Activated CD8-positive, alpha-beta memory T cell treated with anti-CD3 and anti-CD28 coated beads for 48 hours (primary cell): ENCODE data around the gene LMF1.

Source experiments
- DNase-seq, 3 experiments: peaks; one replicate each; pipeline ENCODE4 v3.0.0-alpha.2; 2020; ENCODE audit warnings: low read depth in 2 of 3, low spot score in 2 of 3

Gene LMF1

DNA sequence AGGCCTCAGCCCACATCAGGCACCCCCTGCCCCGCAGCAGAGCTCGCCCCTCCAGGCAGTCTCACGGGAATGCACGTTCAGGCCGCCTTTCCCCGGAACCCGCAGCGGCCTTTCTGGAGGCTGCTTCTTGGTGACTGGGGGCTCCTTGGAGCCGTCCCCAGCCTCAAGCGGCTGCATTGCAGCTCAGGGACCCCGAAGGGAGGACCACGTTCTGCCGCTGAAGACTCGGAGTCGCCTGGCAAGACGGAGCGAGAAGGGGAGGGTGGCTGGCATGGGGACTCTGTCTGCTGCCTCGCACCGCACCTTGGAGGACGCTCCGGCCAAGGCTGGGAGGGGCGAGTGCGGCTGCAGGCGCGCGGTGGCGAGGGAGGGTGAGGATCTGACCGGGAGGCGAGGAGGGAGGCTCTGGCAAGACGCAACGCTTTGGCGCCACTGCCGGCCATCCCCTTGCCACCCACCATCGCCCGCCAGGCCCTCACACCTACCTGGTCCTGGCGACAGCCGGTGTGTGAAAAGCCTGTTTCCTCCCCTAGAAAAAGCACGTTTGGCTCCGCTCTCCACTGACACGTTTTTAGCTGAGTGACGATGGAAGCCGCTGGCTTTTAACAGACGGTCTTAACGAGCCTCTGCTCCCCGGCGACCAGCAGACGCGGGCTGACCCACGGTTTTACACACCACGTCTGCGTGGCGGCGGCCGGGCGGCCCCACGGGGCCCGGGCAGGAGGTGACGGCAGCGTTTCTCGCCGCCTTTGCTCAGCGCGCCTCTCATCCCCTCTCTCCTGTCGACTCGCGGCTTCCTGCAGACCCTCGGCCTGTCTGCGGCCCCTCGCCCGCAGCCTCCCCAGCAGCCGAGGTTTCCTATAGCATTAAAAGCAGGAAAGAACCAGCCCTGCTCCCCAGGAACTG, 153.5 kb downstream of the LMF1 start:
- DNase-seq: no peak

DNA sequence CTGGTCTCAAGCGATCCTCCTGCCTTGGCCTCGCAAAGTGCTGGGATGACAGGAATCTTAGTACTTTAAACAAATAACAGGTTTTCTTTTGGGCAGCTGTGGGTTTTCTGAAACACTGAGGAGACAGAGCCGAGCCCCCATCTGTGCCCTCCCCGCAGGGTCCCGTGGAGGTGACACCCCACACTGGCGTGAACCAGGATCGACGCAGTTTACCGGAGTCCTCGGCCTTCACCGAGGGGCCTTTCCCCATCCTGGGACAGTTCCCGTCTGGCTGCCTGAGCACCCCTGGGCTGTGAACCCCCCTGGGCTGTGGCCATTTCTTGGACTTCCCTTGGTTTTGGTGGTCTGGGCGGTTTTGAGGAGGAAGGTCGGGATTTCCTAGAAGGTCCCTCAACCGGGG, 154.9 kb downstream of the LMF1 start:
- no peak for DNase-seq

DNA sequence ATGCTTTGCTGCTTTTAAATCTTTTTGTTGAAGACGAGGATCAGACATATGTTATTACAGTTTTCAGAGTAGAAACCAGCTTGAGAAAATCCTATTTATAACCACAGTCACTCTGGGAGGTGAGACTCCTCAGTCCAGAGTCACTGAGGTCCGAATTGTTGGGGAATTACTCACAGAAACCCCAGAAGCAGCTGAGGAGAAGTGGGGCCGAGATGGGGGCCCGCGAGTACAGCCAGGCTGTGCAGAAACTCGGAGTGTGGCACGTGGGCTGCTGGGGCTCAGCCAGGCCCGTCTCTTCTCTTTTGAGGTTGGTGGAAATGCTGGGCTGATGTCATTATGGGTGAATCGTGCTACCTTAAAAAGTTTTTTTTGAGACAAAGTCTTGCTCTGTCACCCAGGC, 155.8 kb downstream of the LMF1 start:
- DNase-seq: no peak

DNA sequence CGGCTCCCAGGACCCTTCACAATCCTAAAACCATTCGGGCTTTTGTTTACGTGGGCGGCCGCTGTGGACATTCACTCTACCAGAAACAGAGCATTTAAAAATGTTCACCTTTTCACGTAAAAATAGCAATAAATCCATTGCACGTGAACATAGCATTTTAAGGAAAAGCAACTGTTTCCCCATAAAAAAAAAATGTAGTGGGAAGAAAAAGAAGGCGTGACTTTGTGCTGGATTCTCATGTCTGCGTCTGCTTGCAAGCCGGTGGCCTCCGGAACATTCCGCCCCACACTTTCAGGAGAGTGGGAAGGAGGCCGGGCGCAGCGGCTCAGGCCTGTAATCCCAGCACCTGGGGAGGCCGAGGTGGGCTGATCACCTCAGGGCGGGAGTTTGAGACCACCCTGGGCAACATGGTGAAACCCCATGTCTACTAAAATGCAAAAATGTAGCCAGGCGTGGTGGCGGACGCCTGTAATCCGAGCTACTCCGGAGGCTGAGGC, 156.8 kb downstream of the LMF1 start:
- DNase-seq: no peak

DNA sequence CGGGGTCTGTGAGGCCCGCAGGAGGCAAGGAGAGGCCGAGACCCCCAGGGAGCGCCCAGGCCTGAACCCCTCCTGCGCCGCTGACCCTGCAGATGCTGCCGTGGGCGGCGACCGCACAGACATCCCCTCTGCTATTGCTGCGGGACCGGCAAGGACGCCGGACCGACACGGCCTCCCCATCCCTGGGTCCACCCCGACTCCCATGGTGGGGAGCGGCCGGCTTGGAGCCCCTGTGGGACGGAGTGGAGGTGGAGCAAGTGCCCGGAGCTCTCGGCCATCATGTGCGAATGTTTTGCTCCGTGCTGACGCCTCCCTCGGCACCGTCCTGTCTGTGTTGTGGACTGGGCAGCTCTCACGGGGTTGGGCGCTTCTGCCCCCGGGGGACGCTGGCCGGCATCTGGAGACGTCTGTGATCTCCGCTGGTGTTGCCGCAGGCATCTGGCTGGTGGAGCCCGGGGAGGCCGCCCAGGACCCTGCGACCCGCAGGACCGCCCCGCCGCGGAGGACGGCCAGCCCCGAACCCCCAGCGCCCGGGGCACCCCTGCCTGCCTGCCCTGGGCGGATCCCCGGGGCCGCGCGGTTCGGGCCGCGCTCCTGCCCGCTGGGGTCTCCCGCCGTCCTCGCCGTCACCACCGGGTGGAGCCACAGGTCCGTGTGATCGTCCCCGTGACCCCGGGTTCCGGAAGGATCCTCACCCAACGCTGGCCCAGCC, 157.4 kb downstream of the LMF1 start:
- DNase-seq: peak in 1 of 3 experiments; percentile 42

DNA sequence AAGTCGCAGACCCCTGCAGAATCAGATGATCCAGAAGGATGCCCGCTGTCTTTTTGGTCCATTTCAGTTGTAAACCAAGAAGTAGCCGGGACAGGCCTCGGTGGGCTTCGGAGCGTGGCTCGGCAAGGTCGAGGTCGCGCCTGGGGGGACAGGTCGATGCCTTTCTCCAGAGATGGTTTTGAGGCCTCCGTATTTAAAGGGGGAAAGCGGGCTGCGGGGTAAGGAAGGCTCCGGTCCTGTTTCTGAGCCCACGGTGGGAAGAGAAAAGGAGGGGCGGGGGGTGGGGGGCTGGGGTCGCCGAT, 162.7 kb downstream of the LMF1 start:
- no peak for DNase-seq

DNA sequence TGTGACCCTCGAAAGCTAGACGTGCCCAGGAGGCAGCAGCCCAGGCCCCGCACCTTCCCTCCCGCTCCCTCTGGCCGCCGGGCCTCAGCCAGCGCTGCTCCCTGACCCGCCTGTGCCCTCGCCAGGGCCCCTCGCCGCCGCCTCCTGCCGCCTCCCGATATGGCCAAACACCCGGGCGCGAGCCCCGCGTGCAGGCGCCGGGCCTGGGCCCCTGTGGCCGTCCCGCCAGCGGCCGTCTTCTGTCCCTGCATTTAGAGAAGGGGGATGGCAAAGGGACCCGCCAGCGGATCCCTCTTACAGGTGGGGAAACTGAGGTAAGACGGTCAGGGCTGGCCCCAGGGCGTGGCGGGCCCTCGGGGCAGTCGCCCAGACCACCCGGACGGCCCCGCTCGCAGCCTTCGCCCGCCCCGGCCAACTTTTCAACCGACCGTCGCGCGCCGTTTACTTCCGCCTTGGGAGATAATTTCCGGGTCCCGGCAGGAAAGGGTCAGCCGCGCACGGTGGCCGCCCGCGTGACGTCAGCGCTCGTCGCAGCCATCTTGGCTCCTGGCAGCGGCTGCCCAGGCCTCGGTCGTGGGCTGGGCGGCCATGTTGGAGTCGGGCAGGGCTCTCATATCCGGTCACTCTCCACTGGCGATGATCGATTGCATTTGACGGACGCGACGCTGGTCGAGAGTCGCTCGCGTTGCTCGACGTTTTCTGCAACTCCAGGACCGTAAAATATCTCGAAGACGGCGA, 163.3 kb downstream of the LMF1 start:
- peak; percentile 66 to 80 (median 70) for DNase-seq

DNA sequence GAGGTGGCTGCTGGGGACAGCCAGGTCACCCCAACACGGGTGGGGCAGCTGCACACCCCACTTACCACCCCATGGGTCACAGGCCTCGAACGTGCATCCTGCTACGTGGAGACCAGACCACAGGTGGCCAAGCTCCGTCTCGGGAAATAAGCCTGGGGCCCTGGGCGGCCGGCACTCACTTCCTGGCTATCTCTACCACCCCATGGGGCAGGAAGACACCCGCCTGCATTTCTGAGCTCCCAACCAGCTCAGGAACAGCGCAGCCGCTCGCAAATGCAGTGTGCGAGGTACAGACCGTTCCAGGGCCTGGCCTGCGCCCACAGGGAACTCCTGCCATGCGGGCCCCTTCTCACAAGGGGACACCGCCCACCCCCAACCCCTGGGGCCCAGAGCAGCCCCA, 165.3 kb downstream of the LMF1 start:
- no peak for DNase-seq

DNA sequence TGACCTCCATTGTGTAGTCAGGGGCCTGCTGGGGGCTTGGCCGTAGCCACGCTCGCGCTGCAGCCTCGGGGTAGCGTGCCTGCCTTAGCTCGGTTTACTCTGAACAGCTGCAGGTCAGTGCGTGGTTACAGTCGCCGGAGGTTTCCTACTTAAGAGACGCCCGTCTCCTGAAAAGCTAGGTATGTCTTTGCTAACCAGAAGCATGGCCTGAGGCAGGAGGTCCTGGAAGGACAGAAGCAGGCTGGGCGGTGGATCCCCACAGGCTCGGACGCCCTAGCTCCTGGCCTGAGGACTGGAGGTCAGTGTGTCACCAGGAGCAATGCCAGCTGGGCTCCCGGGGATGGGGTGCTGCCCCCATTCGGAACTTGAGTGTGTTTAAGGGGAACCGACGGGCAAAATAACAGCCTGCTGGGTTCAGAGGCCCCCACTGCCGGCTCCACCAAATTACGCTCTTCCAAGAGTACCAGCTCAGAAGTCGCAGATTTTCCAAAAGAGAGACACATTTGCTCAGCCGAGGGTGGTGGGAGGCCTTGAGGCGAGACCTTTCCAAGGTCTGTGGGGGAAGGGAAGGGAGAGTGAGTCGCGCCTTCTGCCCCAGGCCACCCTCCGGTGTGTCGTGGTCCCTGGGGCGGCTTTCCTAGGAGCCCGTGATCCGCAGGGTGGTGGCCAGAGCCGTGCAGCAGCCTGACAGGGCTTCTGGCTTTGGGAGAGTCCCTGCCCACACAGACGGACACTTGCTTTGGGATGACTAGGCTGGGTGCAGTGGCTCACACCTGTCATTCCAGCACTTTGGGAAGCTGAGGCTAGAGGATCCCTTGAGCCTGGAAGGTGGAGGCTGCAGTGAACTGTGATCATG, 166.4 kb downstream of the LMF1 start:
- no peak for DNase-seq

DNA sequence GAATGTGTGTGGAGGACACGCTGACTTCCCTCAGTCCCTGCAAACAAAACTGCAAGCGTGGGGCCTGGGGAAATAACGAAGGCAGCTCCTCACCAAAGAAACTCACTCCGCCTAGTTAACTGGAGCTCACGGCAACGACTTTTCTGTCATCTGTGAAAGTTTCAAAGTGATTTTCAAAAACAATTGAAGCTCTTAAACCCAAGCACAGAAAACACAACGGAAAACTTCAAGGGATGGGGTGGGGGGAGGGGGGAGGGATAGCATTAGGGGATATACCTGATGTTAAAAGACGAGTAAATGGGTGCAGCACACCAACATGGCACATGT, 167.1 kb downstream of the LMF1 start:
- no peak for DNase-seq
